GM21786 (cell line): ENCODE measurements around the gene PPP1R26.
"Not testable (repeated sequence)": the region's sequence is repeated elsewhere in the genome, so short reads cannot be mapped to it uniquely, and the experiment has no call there.

Experiments used
- ATAC-seq: cut with Tn5 transposase; IDR thresholded peaks from one replicate; pipeline ENCODE4 v1.9.1; 2021; ENCODE audit not compliant: unreplicated experiment

Gene PPP1R26

GRCh38 chr9:135479469-135480052, at the start of gene PPP1R26:
TSS of gene PPP1R26 (plus strand) at chr9:135479782. CDS start at chr9:135484511, 4,729 bp downstream.
- no peak for ATAC-seq

- ATAC-seq, result no peak
Observed at GRCh38 chr9:135437259-135437658, 42.3 kb upstream of the PPP1R26 start.

GRCh38 chr9:135437696-135438095, 41.9 kb upstream of the PPP1R26 start:
- not testable (repeated sequence) for ATAC-seq

- not testable (repeated sequence) for ATAC-seq
Observed at GRCh38 chr9:135438581-135439232, 40.9 kb upstream of the PPP1R26 start.

GRCh38 chr9:135439514-135439913, 40.1 kb upstream of the PPP1R26 start:
- ATAC-seq, result not testable (repeated sequence)

- no peak for ATAC-seq
Observed at GRCh38 chr9:135439916-135440315, 39.7 kb upstream of the PPP1R26 start.

GRCh38 chr9:135440620-135441019, 39.0 kb upstream of the PPP1R26 start:
- ATAC-seq, result no peak

- ATAC-seq, result not testable (repeated sequence)
Observed at GRCh38 chr9:135441105-135442071, 38.2 kb upstream of the PPP1R26 start.

- no peak for ATAC-seq
Observed at GRCh38 chr9:135442075-135442474, 37.5 kb upstream of the PPP1R26 start.

GRCh38 chr9:135443797-135444425, 35.7 kb upstream of the PPP1R26 start:
- no peak for ATAC-seq

- ATAC-seq, result no peak
Observed at GRCh38 chr9:135447126-135447525, 32.5 kb upstream of the PPP1R26 start.

- no peak for ATAC-seq
Observed at GRCh38 chr9:135448663-135449100, 30.9 kb upstream of the PPP1R26 start.

GRCh38 chr9:135449532-135449931, 30.1 kb upstream of the PPP1R26 start:
- ATAC-seq, result not testable (repeated sequence)

- no peak for ATAC-seq
Observed at GRCh38 chr9:135450956-135451355, 28.6 kb upstream of the PPP1R26 start.

GRCh38 chr9:135451909-135452308, 27.7 kb upstream of the PPP1R26 start:
- ATAC-seq, result not testable (repeated sequence)

- ATAC-seq, result no peak
Observed at GRCh38 chr9:135454737-135455136, 24.8 kb upstream of the PPP1R26 start.

GRCh38 chr9:135455401-135456030, 24.1 kb upstream of the PPP1R26 start:
- no peak for ATAC-seq

- no peak for ATAC-seq
Observed at GRCh38 chr9:135456436-135457104, 23.0 kb upstream of the PPP1R26 start.

GRCh38 chr9:135458478-135458877, 21.1 kb upstream of the PPP1R26 start:
- not testable (repeated sequence) for ATAC-seq

- no peak for ATAC-seq
Observed at GRCh38 chr9:135461936-135462335, 17.6 kb upstream of the PPP1R26 start.
